SK-N-SH (cell line): ENCODE results near the gene INSM2. TPM values are rescaled to one million over a fixed set of nuclear protein-coding genes. Genes with fewer than 3 reads are reported as not detected.

Source experiments
- CTCF ChIA-PET: fragments of 300-600, 350-600 bp; formaldehyde crosslinking; extraction: SDS; loops from one replicate; lab custom pipeline; 2021; lab: Yijun Ruan, JAX
- POLR2A ChIA-PET: fragments of 350-600 bp; sonication (Branson Sonifier 250); formaldehyde crosslinking; extraction: SDS; loops from one replicate; lab custom pipeline; 2020; ENCODE audit warnings: antibody characterized with exemption, inconsistent platforms; lab: Yijun Ruan, JAX
- DNase-seq: peaks from one replicate; pipeline ENCODE4 v3.0.0; 2012
- H2AFZ ChIP-seq: fragments of 200-600 bp; sonication (generic); 2 replicates; pipeline ENCODE4 v1.8.1; 2016; ENCODE audit warnings: antibody characterized with exemption, mild to moderate bottlenecking, low read depth
- H3F3A ChIP-seq: fragments of 200-600 bp; sonication (generic); replicated peaks from 2 replicates; pipeline ENCODE3; 2016; ENCODE audit warnings: antibody characterized with exemption, mild to moderate bottlenecking; ENCODE audit not compliant: insufficient read depth
- H3K27ac ChIP-seq, 2 experiments: fragments of 200-500 bp in 1 of 2; fragments of 200-600 bp in 1 of 2; sonication (Bioruptor generic) in 1 of 2; sonication (generic), shearing (Covaris generic) in 1 of 2; 2 replicates each; pipeline versions ENCODE4 v1.5.1 to v1.6.1; 2014 to 2016; ENCODE audit warnings: low read depth in 2 of 2, inconsistent platforms in 1 of 2, low read length in 1 of 2, mild to moderate bottlenecking in 1 of 2, mixed read lengths in 1 of 2
- H3K27me3 ChIP-seq: fragments of 200-600 bp; sonication (generic), shearing (Covaris generic); 2 replicates; pipeline ENCODE4 v1.6.1; 2016; ENCODE audit warnings: mixed run types; ENCODE audit not compliant: insufficient read depth
- H3K36me3 ChIP-seq, 2 experiments: fragments of 200-500 bp in 1 of 2; fragments of 200-600 bp in 1 of 2; sonication (Bioruptor generic) in 1 of 2; sonication (generic) in 1 of 2; replicated peaks in 1 of 2; 2 replicates each; pipeline versions ENCODE3 to v1.5.1; 2014 to 2016; ENCODE audit warnings: low read length in 1 of 2, mild to moderate bottlenecking in 1 of 2; ENCODE audit not compliant: insufficient read depth in 2 of 2, control insufficient read depth in 1 of 2
- H3K4me1 ChIP-seq, 2 experiments: fragments of 200-500 bp in 1 of 2; fragments of 200-600 bp in 1 of 2; sonication (Bioruptor generic) in 1 of 2; sonication (generic), shearing (Covaris generic) in 1 of 2; 2 replicates each; pipeline versions ENCODE4 v1.5.1 to v1.6.1; 2014 to 2016; ENCODE audit warnings: low read depth in 1 of 2, low read length in 1 of 2, mixed run types in 1 of 2; ENCODE audit not compliant: insufficient read depth in 2 of 2, control insufficient read depth in 1 of 2
- H3K4me2 ChIP-seq: fragments of 200-600 bp; sonication (generic), shearing (Covaris generic); 2 replicates; pipeline ENCODE4 v1.6.1; 2017; ENCODE audit warnings: mixed run types
- H3K4me3 ChIP-seq, 2 experiments: fragments of 200-500 bp in 1 of 2; fragments of 200-600 bp in 1 of 2; sonication (Bioruptor generic) in 1 of 2; sonication (generic), shearing (Covaris generic) in 1 of 2; 2 replicates each; pipeline versions ENCODE4 v1.5.1 to v1.8.1; 2014 to 2016; ENCODE audit warnings: low read depth in 2 of 2, inconsistent platforms in 1 of 2, low read length in 1 of 2, mild to moderate bottlenecking in 1 of 2, mixed read lengths in 1 of 2, moderate library complexity in 1 of 2
- H3K79me2 ChIP-seq: fragments of 200-600 bp; sonication (generic); 2 replicates; pipeline ENCODE4 v1.8.1; 2017; ENCODE audit warnings: mild to moderate bottlenecking; ENCODE audit not compliant: insufficient read depth
- H3K9ac ChIP-seq: fragments of 200-600 bp; sonication (generic); 2 replicates; pipeline ENCODE4 v1.6.1; 2017; ENCODE audit warnings: mixed run types
- H3K9me2 ChIP-seq: fragments of 200-600 bp; sonication (generic); 2 replicates; pipeline ENCODE4 v1.6.1; 2017; ENCODE audit warnings: mixed run types
- H3K9me3 ChIP-seq: fragments of 200-600 bp; sonication (generic); 2 replicates; pipeline ENCODE4 v1.6.1; 2017; ENCODE audit warnings: mixed run types, mild to moderate bottlenecking, moderate library complexity
- H4K20me1 ChIP-seq: fragments of 200-600 bp; sonication (generic); 2 replicates; pipeline ENCODE4 v1.6.1; 2017; ENCODE audit warnings: mild to moderate bottlenecking, mixed run types; ENCODE audit not compliant: insufficient read depth
- CHD2 ChIP-seq: fragments of 150-350 bp; IDR thresholded peaks from 2 replicates; pipeline ENCODE4 v1.6.1; 2018; ENCODE audit warnings: low read length; ENCODE audit not compliant: partially characterized antibody
- ELF1 ChIP-seq: IDR thresholded peaks from 2 replicates; pipeline ENCODE4 v1.4.0; 2012
- EP300 ChIP-seq, 2 experiments: IDR thresholded peaks; 2 replicates each; pipeline versions ENCODE4 v1.4.0 to v1.6.1; 2012; ENCODE audit warnings: borderline replicate concordance in 1 of 2, low read depth in 1 of 2, low read length in 1 of 2
- EZH2phosphoT487 ChIP-seq: fragments of 200-600 bp; sonication (generic); IDR thresholded peaks from 2 replicates; pipeline ENCODE4 v1.6.1; 2017; ENCODE audit warnings: low read depth, mixed run types, mild to moderate bottlenecking, antibody characterized with exemption, moderate library complexity, borderline replicate concordance
- FOXJ3 ChIP-seq: sonication (generic); formaldehyde crosslinking; IDR thresholded peaks from 2 replicates; pipeline ENCODE4 v1.5.1; 2020; ENCODE audit warnings: mild to moderate bottlenecking, missing genetic modification reagents
- FOXM1 ChIP-seq: IDR thresholded peaks from 2 replicates; pipeline ENCODE4 v1.4.0; 2012; ENCODE audit warnings: low read depth, mild to moderate bottlenecking
- GABPA ChIP-seq: IDR thresholded peaks from 2 replicates; pipeline ENCODE4 v1.4.0; 2012; ENCODE audit warnings: low read depth, mild to moderate bottlenecking
- GATA2 ChIP-seq: sonication (generic); formaldehyde crosslinking; IDR thresholded peaks from 2 replicates; pipeline ENCODE4 v1.5.0; 2020; ENCODE audit warnings: mild to moderate bottlenecking, missing genetic modification reagents
- JUND ChIP-seq: IDR thresholded peaks from 2 replicates; pipeline ENCODE4 v1.4.0; 2012
- MAX ChIP-seq: IDR thresholded peaks from 2 replicates; pipeline ENCODE4 v1.4.0; 2012; ENCODE audit warnings: low read depth
- MEF2A ChIP-seq: IDR thresholded peaks from 2 replicates; pipeline ENCODE4 v1.4.0; 2012; ENCODE audit warnings: low read depth, borderline replicate concordance
- NRF1 ChIP-seq: IDR thresholded peaks from 2 replicates; pipeline ENCODE4 v1.6.1; 2012; ENCODE audit warnings: low read depth, mild to moderate bottlenecking, low read length
- POLR2AphosphoS5 ChIP-seq: IDR thresholded peaks from 2 replicates; pipeline ENCODE4 v1.6.1; 2012; ENCODE audit warnings: low read depth, low read length
- RCOR1 ChIP-seq: fragments of 150-350 bp; IDR thresholded peaks from 2 replicates; pipeline ENCODE4 v1.6.1; 2017; ENCODE audit warnings: antibody characterized with exemption, low read length
- RXRA ChIP-seq: IDR thresholded peaks from 2 replicates; pipeline ENCODE4 v1.4.0; 2012; ENCODE audit warnings: low read depth, mild to moderate bottlenecking, borderline replicate concordance
- TCF12 ChIP-seq: IDR thresholded peaks from 2 replicates; pipeline ENCODE4 v1.4.0; 2012
- TEAD4 ChIP-seq: IDR thresholded peaks from 2 replicates; pipeline ENCODE4 v1.4.0; 2012; ENCODE audit warnings: mild to moderate bottlenecking, borderline replicate concordance; ENCODE audit not compliant: insufficient read depth
- USF1 ChIP-seq: IDR thresholded peaks from 2 replicates; pipeline ENCODE4 v1.4.0; 2012; ENCODE audit warnings: low read depth, borderline replicate concordance
- WGBS: methylation state at CpG from one replicate; pipeline ENCODE4 v1.1.6; 2017; ENCODE audit warnings: low lambda C conversion rate; 5-methylcytosine and 5-hydroxymethylcytosine counted together
- polyA plus RNA-seq, 3 experiments: library from polyadenylated mRNA; depleted of rRNA; stranded (reverse); fragments of >200 nt; gene quantifications; 2 replicates each; pipeline ENCODE4 v1.2.3, GENCODE V29; 2012
- TF ChIP-seq, protein P1 (sequence below): IDR thresholded peaks from 2 replicates; pipeline ENCODE4 v1.4.0; 2012; ENCODE audit warnings: low read depth, borderline replicate concordance
- TF ChIP-seq, protein P2 (sequence below): fragments of 150-350 bp; IDR thresholded peaks from 2 replicates; pipeline ENCODE4 v1.6.1; 2016; ENCODE audit warnings: mild to moderate bottlenecking, low read depth, low read length

The INSM2 gene
- polyA plus RNA-seq, 1 of the 3 experiments (the other 2 are of a cell fraction): 0.15 TPM

GRCh38 chr14:35553808-35554207 lies 19.8 kb downstream of the INSM2 start (continued):
- TF ChIP-seq TEAD4 (0 out of 2 replicates have a peak, but pooled peaks have one; percentile 39), FOXM1 (no peak)
- TF ChIP-seq, protein P1, sequence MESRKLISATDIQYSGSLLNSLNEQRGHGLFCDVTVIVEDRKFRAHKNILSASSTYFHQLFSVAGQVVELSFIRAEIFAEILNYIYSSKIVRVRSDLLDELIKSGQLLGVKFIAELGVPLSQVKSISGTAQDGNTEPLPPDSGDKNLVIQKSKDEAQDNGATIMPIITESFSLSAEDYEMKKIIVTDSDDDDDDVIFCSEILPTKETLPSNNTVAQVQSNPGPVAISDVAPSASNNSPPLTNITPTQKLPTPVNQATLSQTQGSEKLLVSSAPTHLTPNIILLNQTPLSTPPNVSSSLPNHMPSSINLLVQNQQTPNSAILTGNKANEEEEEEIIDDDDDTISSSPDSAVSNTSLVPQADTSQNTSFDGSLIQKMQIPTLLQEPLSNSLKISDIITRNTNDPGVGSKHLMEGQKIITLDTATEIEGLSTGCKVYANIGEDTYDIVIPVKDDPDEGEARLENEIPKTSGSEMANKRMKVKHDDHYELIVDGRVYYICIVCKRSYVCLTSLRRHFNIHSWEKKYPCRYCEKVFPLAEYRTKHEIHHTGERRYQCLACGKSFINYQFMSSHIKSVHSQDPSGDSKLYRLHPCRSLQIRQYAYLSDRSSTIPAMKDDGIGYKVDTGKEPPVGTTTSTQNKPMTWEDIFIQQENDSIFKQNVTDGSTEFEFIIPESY: no peak

- no peak overlapping the region for H3K4me2 ChIP-seq
- CTCF ChIA-PET: interaction anchor here (0.5 to 1.5 kb wide), 7 partner anchors 8 to 140 kb away, joined by 3 to 6 read pairs (median 3); partner anchors contain the start of gene INSM2
- no peaks in the 10 kb centered on the region for H4K20me1 ChIP-seq
- H3F3A ChIP-seq: peaks cover 6% of the 10 kb centered on the region
- no peaks in the 10 kb centered on the region for H3K36me3 ChIP-seq
- H2AFZ ChIP-seq: no peak overlapping the region
- no peaks in the 10 kb centered on the region for H3K79me2 ChIP-seq
- WGBS: 32% methylated on average over 1 of the region's 1 CpG
- TF ChIP-seq CHD2 (peak; percentile 82), RXRA (no peak), EP300 (IDR thresholded peaks at IDR 0.05; ENCODE audit: borderline replicate concordance in 1 of 2, low read depth in 1 of 2, low read length in 1 of 2) (peak; percentile 14 to 99; a peak in 3 of 4 replicates), GATA2 (CRISPR knock-in tag) (peak; percentile 96), ELF1 (no peak), USF1 (no peak), GABPA (no peak), TCF12 (peak; percentile 75), FOXJ3 (peak; percentile 93), RCOR1 (peak; percentile 94), EZH2phosphoT487 (no peak), MAX (no peak), TEAD4 (0 out of 2 replicates have a peak, but pooled peaks have one; percentile 27), NRF1 (no peak), JUND (no peak), MEF2A (no peak), POLR2AphosphoS5 (peak; percentile 60)
- TF ChIP-seq, protein P2, sequence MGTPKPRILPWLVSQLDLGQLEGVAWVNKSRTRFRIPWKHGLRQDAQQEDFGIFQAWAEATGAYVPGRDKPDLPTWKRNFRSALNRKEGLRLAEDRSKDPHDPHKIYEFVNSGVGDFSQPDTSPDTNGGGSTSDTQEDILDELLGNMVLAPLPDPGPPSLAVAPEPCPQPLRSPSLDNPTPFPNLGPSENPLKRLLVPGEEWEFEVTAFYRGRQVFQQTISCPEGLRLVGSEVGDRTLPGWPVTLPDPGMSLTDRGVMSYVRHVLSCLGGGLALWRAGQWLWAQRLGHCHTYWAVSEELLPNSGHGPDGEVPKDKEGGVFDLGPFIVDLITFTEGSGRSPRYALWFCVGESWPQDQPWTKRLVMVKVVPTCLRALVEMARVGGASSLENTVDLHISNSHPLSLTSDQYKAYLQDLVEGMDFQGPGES: no peak
- TF ChIP-seq, all 33 proteins: peak for 8
- peak; percentile 71 for DNase-seq
- Histone ChIP-seq H3K27ac (peak overlapping the region in 1 of 2 experiments; percentile 98; a peak in 2 of 4 replicates), H3K4me1 (peaks cover 0 to 28% of the 10 kb centered on the region in 2 experiments; a peak in 3 of 4 replicates), H3K27me3 (no peaks in the 10 kb centered on the region), H3K9ac (no peak overlapping the region), H3K4me3 (no peak overlapping the region), H3K9me3 (no peaks in the 10 kb centered on the region), H3K9me2 (no peaks in the 10 kb centered on the region)
- POLR2A ChIA-PET: interaction anchor here (0.6 to 2.2 kb wide), 6 partner anchors 13 to 681 kb away, joined by 3 to 37 read pairs (median 4); partner anchors contain the start of genes BAZ1A and INSM2
These were observed 22.6 kb downstream of the INSM2 start for GRCh38 chr14:35556548-35556947.
